Measurements from ENCODE around the gene ZNF207.
"Not testable (repeated sequence)": the region's sequence is repeated elsewhere in the genome, so short reads cannot be mapped to it uniquely, and the experiment has no call there.

ZNF207 gene

DNA sequence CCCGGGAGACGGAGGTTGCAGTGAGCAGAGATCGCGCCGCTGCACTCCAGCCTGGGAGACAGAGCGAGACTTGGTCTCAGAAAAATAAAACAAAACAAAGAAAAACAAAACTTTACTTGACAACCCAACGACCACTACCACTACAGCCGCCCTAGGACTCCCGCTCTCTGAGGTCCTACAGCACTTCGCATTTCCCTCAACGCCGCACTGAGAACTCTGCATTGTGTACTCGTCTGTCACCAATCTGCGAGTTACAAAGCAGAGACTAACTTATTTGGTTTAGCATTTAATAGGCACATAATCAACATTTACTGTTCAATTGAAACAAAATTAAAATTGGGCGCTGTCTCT is 479 bp upstream of the ZNF207 start:
- no peak for DNase-seq (ENCODE audit: low read depth in 1 of 2, low spot score in 1 of 2)
- Histone ChIP-seq H3K4me3 (replicated peaks; ENCODE audit: insufficient read depth, low read length) (peak overlapping the region; percentile 61), H3K27ac (replicated peaks) (peak overlapping the region; percentile 98), H3K27me3 (ENCODE audit: insufficient read depth, poor library complexity, severe bottlenecking) (no peaks in the 10 kb centered on the region)
- TF ChIP-seq, protein P1, sequence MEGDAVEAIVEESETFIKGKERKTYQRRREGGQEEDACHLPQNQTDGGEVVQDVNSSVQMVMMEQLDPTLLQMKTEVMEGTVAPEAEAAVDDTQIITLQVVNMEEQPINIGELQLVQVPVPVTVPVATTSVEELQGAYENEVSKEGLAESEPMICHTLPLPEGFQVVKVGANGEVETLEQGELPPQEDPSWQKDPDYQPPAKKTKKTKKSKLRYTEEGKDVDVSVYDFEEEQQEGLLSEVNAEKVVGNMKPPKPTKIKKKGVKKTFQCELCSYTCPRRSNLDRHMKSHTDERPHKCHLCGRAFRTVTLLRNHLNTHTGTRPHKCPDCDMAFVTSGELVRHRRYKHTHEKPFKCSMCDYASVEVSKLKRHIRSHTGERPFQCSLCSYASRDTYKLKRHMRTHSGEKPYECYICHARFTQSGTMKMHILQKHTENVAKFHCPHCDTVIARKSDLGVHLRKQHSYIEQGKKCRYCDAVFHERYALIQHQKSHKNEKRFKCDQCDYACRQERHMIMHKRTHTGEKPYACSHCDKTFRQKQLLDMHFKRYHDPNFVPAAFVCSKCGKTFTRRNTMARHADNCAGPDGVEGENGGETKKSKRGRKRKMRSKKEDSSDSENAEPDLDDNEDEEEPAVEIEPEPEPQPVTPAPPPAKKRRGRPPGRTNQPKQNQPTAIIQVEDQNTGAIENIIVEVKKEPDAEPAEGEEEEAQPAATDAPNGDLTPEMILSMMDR (IDR thresholded peaks at IDR 0.05; ENCODE audit: insufficient read depth, low read length) = no peak

DNA sequence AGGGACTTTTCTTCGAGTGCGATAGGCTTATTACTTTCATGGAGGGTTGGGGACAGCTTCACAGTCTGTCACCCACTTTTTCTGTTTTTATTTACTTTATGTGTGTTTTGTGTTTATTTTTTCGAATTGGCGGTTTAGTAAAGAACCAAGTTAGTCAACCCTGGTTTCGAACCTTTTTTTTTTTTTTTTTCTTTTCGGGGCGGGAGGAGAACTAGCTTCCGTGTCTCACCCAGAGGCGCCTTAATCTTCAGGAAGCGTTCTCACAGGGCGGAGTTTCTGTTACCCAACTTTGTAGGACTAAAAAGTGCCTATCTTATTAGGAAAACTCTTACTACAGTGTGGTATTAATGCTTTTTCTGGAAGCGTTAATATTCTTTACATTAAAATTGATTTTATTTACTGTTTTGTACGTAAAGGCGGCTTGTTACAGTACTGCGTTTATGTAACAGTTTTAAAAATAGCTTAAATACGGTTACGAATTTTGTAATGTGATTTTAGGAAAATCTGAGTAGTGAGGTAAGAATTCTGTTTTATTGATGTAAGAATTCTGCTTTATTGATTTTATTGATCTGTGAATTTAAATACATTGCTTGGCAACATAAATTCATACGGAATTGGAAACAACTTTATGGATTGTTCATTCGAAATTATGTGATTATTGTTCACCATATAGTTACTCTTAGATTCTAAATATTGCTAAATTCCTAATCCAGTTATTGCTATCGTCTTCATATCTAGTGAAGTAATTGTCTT is 885 bp downstream of the ZNF207 start:
- TF ChIP-seq, protein P1 (IDR thresholded peaks at IDR 0.05; ENCODE audit: insufficient read depth, low read length) = no peak
- TF ChIP-seq GABPA (IDR thresholded peaks at IDR 0.05; ENCODE audit: low read depth) = no peak
- TF ChIP-seq POLR2AphosphoS5 (IDR thresholded peaks at IDR 0.05; ENCODE audit: low read depth) = no peak
- TF ChIP-seq SPI1 (IDR thresholded peaks at IDR 0.05; ENCODE audit: borderline replicate concordance, low read depth) = no peak
- TF ChIP-seq, protein P2, sequence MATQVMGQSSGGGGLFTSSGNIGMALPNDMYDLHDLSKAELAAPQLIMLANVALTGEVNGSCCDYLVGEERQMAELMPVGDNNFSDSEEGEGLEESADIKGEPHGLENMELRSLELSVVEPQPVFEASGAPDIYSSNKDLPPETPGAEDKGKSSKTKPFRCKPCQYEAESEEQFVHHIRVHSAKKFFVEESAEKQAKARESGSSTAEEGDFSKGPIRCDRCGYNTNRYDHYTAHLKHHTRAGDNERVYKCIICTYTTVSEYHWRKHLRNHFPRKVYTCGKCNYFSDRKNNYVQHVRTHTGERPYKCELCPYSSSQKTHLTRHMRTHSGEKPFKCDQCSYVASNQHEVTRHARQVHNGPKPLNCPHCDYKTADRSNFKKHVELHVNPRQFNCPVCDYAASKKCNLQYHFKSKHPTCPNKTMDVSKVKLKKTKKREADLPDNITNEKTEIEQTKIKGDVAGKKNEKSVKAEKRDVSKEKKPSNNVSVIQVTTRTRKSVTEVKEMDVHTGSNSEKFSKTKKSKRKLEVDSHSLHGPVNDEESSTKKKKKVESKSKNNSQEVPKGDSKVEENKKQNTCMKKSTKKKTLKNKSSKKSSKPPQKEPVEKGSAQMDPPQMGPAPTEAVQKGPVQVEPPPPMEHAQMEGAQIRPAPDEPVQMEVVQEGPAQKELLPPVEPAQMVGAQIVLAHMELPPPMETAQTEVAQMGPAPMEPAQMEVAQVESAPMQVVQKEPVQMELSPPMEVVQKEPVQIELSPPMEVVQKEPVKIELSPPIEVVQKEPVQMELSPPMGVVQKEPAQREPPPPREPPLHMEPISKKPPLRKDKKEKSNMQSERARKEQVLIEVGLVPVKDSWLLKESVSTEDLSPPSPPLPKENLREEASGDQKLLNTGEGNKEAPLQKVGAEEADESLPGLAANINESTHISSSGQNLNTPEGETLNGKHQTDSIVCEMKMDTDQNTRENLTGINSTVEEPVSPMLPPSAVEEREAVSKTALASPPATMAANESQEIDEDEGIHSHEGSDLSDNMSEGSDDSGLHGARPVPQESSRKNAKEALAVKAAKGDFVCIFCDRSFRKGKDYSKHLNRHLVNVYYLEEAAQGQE (IDR thresholded peaks at IDR 0.05; ENCODE audit: insufficient replicate concordance, low read depth) = no peak
- peak overlapping the region; percentile 61 for H3K4me3 ChIP-seq (replicated peaks; ENCODE audit: insufficient read depth, low read length)
- no peaks in the 10 kb centered on the region for H3K27me3 ChIP-seq (ENCODE audit: insufficient read depth, poor library complexity, severe bottlenecking)
- peak in 1 of 2 experiments; percentile 78 for DNase-seq (ENCODE audit: low read depth in 1 of 2, low spot score in 1 of 2)
- peak overlapping the region; percentile 98 for H3K27ac ChIP-seq (replicated peaks)

DNA sequence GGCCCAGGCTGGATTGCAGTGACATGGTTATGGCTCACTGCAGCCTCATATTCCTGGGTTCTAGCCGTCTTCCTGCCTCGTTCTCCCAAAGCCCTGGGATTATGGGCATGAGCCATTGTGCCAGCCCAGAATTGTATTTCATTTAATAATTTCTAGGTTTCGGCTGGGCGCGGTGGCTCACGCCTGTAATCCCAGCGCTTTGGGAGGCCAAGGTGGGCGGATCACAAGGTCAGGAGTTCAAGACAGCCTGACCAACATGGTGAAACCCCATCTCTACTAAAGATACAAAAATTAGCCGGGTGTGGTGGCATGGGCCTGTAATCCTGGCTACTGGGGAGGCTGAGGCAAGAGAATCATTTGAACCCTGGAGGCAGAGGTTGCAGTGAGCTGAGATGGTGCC is 2.8 kb downstream of the ZNF207 start:
- not testable (repeated sequence) for DNase-seq (ENCODE audit: low read depth in 1 of 2, low spot score in 1 of 2); H3K27me3 ChIP-seq (ENCODE audit: insufficient read depth, poor library complexity, severe bottlenecking); H3K27ac ChIP-seq (replicated peaks)
- H3K4me3 ChIP-seq (replicated peaks; ENCODE audit: insufficient read depth, low read length) = peak overlapping the region; percentile 61

DNA sequence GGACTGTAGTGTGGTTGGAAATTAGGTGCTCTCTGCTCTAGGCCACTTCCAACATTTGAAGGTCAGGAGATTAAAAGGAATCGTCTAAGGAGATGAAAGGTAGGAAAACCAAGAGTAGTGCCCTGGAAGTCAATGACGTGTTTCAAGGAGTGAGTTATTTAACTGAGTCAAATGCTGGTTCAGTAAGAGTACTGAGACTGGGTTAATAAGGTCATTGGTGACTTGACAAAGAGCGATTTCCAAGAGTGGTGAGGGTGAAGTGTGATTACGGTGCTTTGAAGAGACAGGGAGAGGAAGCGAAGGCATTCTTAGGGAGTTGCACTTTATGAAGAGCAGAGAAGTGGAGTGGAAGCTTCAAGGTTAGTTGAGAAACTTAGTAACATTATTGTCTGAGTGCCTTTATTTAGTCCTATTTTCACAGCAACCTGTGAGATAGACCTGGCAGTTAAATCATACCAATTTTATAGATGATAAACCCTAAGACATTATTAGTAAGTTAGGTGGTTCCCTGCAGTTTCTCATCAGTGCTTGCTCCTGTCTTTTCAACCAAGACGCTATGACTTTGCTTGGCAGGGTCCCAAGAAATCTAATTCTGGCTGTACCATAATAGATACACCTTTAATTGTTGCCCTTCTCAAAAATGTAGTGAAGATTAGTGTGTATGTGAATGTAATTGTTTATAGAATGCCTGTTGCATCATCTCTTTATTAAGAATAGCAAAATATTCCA is 5.9 kb downstream of the ZNF207 start:
- DNase-seq (ENCODE audit: low read depth in 1 of 2, low spot score in 1 of 2) = no peak
- Histone ChIP-seq H3K4me3 (replicated peaks; ENCODE audit: insufficient read depth, low read length) (no peak overlapping the region), H3K27ac (replicated peaks) (no peak overlapping the region), H3K27me3 (ENCODE audit: insufficient read depth, poor library complexity, severe bottlenecking) (no peaks in the 10 kb centered on the region)
- TF ChIP-seq POLR2AphosphoS5 (IDR thresholded peaks at IDR 0.05; ENCODE audit: low read depth) (no peak), SPI1 (IDR thresholded peaks at IDR 0.05; ENCODE audit: borderline replicate concordance, low read depth) (no peak), GABPA (IDR thresholded peaks at IDR 0.05; ENCODE audit: low read depth) (no peak)
- TF ChIP-seq, protein P2 (IDR thresholded peaks at IDR 0.05; ENCODE audit: insufficient replicate concordance, low read depth) = no peak
- TF ChIP-seq, protein P1 (IDR thresholded peaks at IDR 0.05; ENCODE audit: insufficient read depth, low read length) = no peak
